Activated B cell treated with CpG ODN at 0.5 μM for 24 hours (primary cell): ENCODE measurements around the gene PLXNA4. TPM values are rescaled to one million over a fixed set of nuclear protein-coding genes. Genes with fewer than 3 reads are reported as not detected.

Source experiments
- ATAC-seq: fragments of 200-7000 bp; cut with Tn5 transposase; one replicate; pipeline ENCODE4 v1.10.0; 2021; ENCODE audit warnings: low read depth, mild to moderate bottlenecking, moderate library complexity
- CTCF ChIA-PET: fragments of 350-600 bp; sonication (Branson Sonifier 250); formaldehyde crosslinking; loops from one replicate; lab custom pipeline; 2021; ENCODE audit warnings: antibody characterized with exemption; lab: Charles Lee
- POLR2A ChIA-PET: fragments of 350-600 bp; sonication (Branson Sonifier 250); formaldehyde crosslinking; loops from one replicate; lab custom pipeline; 2021; ENCODE audit warnings: antibody characterized with exemption; lab: Charles Lee
- DNase-seq: peaks from one replicate; pipeline ENCODE4 v3.0.0; 2022
- H3K27ac Mint-ChIP-seq: one replicate; pipeline ENCODE4 v1.8.0; 2020; ENCODE audit warnings: mixed read lengths
- H3K27me3 Mint-ChIP-seq: one replicate; pipeline ENCODE4 v1.8.0; 2021; ENCODE audit warnings: mixed read lengths
- H3K36me3 Mint-ChIP-seq: one replicate; pipeline ENCODE4 v1.8.0; 2021; ENCODE audit warnings: low read depth, mixed read lengths
- H3K4me1 Mint-ChIP-seq: one replicate; pipeline ENCODE4 v1.8.0; 2021; ENCODE audit warnings: mixed read lengths
- H3K4me3 Mint-ChIP-seq: one replicate; pipeline ENCODE4 v1.8.0; 2020; ENCODE audit warnings: mild to moderate bottlenecking, mixed read lengths
- H3K9me3 Mint-ChIP-seq: one replicate; pipeline ENCODE4 v1.8.0; 2020; ENCODE audit warnings: mixed read lengths
- CTCF ChIP-seq: fragments of 200-600 bp; IDR thresholded peaks from one replicate; pipeline ENCODE4 v1.8.0; 2022; ENCODE audit warnings: antibody characterized with exemption, mild to moderate bottlenecking
- intact Hi-C: fragments of 100-400 bp; cut with micrococcal nuclease; formaldehyde crosslinking; loops from one replicate; pipeline ENCODE4 v1.15.1; 2024
- total RNA-seq: library from RNA; stranded (reverse); gene quantifications from 2 replicates; pipeline ENCODE4 v1.2.3, GENCODE V29; 2022

PLXNA4 gene
- 0.02 TPM in 1 of 2 replicates, not detected in the other for total RNA-seq

- CTCF ChIA-PET = no interaction called here
- H3K9me3 Mint-ChIP-seq = no peaks in the 10 kb centered on the region
- intact Hi-C loops = no loop called here
Observed at GRCh38 chr7:132575982-132576720, at the start of gene PLXNA4. Gene PLXNA4 (minus strand): TSS chr7:132576470. CDS start chr7:132508693, 67,777 bp downstream.

GRCh38 chr7:132625651-132626050, 49.4 kb upstream of the PLXNA4 start:
- TF ChIP-seq CTCF = no peak
- Mint-ChIP-seq H3K4me1 (no peaks in the 10 kb centered on the region), H3K36me3 (no peaks in the 10 kb centered on the region), H3K27me3 (peaks cover 5% of the 10 kb centered on the region), H3K4me3 (no peak overlapping the region), H3K27ac (no peak overlapping the region), H3K9me3 (no peaks in the 10 kb centered on the region)
- DNase-seq (no peak), ATAC-seq (no peak)
- ChIA-PET CTCF (no interaction called here), POLR2A (no interaction called here)
- intact Hi-C loops = no loop called here

More at GRCh38 chr7:132575982-132576720, at the start of gene PLXNA4:
- POLR2A ChIA-PET = no interaction called here
- ATAC-seq = no peak
- TF ChIP-seq CTCF = no peak
- no peak for DNase-seq
- Mint-ChIP-seq H3K4me1 (peaks cover 14% of the 10 kb centered on the region), H3K27ac (no peak within 1 kb of the TSS), H3K4me3 (no peak within 1 kb of the TSS), H3K36me3 (no peaks in the 10 kb centered on the region), H3K27me3 (peaks cover 78% of the 10 kb centered on the region)

DNA sequence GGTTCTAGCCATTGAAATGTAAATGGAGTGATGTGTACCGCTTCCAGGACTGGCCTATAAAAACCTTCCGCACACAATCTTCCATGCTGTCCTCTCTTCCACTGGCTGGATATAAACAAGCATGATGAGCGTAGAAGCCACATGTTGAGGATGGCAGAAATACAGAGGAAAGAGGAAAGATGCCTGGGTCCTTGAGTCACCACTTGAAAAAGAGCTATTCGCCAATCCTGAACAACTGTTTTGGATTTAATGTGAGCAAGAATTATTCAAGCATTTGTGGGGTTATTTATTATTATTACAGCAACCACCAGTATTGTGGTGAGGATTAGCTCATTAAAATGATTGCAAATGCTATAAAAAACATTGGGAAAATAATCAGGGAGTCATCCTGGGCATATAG, 45.8 kb upstream of the PLXNA4 start:
- H3K27ac Mint-ChIP-seq = no peak overlapping the region
- CTCF ChIA-PET = no interaction called here

GRCh38 chr7:132619967-132620366, 43.7 kb upstream of the PLXNA4 start:
- DNase-seq (no peak), ATAC-seq (no peak)
- H3K27ac Mint-ChIP-seq = no peak overlapping the region
- TF ChIP-seq CTCF = no peak
- intact Hi-C loops = no loop called here
- H3K27me3 Mint-ChIP-seq = peaks cover 7% of the 10 kb centered on the region
- ChIA-PET POLR2A (no interaction called here), CTCF (interaction anchor here (0.9 kb wide), 1 partner anchor 10 kb away, joined by 3 read pairs; no protein-coding TSS in a partner anchor)
- no peaks in the 10 kb centered on the region for H3K36me3 Mint-ChIP-seq
- peaks cover under 1% of the 10 kb centered on the region for H3K4me1 Mint-ChIP-seq
- no peaks in the 10 kb centered on the region for H3K9me3 Mint-ChIP-seq
- H3K4me3 Mint-ChIP-seq = no peak overlapping the region

More for the DNA sequence above, 45.8 kb upstream of the PLXNA4 start:
- Mint-ChIP-seq H3K36me3 (no peaks in the 10 kb centered on the region), H3K4me3 (no peak overlapping the region), H3K4me1 (no peaks in the 10 kb centered on the region), H3K27me3 (peaks cover 5% of the 10 kb centered on the region), H3K9me3 (no peaks in the 10 kb centered on the region)
- ATAC-seq (no peak), DNase-seq (no peak)
- intact Hi-C loops = no loop called here
- POLR2A ChIA-PET = no interaction called here
- TF ChIP-seq CTCF = no peak

GRCh38 chr7:132618956-132619305, 42.7 kb upstream of the PLXNA4 start:
- ChIA-PET CTCF (no interaction called here), POLR2A (no interaction called here)
- intact Hi-C loops = no loop called here
- DNase-seq (no peak), ATAC-seq (no peak)
- Mint-ChIP-seq H3K27ac (no peak overlapping the region), H3K36me3 (no peaks in the 10 kb centered on the region), H3K4me1 (peaks cover 10% of the 10 kb centered on the region), H3K9me3 (no peaks in the 10 kb centered on the region), H3K4me3 (no peak overlapping the region), H3K27me3 (peaks cover 12% of the 10 kb centered on the region)
- TF ChIP-seq CTCF = no peak
